HCT116 (cell line): ENCODE results near the gene LUC7L.

Experiments used
- CBX3 ChIP-seq: IDR thresholded peaks from 2 replicates; pipeline ENCODE4 v1.6.1; 2012; ENCODE audit warnings: low read depth
- CTCF ChIP-seq, 3 experiments: fragments of 200-600 bp in 1 of 3; sonication (generic) in 1 of 3; IDR thresholded peaks in 2 of 3; conservative IDR thresholded peaks in 1 of 3; 2 replicates each; pipeline ENCODE4 v1.5.1; 2012 to 2017; ENCODE audit warnings: low read depth in 2 of 3, low read length in 2 of 3, antibody characterized with exemption in 1 of 3, borderline replicate concordance in 1 of 3, control low read depth in 1 of 3, mild to moderate bottlenecking in 1 of 3, mixed read lengths in 1 of 3, mixed run types in 1 of 3, moderate library complexity in 1 of 3; ENCODE audit not compliant: insufficient read depth in 1 of 3
- EZH2phosphoT487 ChIP-seq: fragments of 200-600 bp; IDR thresholded peaks from 2 replicates; pipeline ENCODE4 v1.6.1; 2018; ENCODE audit warnings: antibody characterized with exemption, borderline replicate concordance
- POLR2AphosphoS5 ChIP-seq: IDR thresholded peaks from 2 replicates; pipeline ENCODE4 v1.6.1; 2011; ENCODE audit warnings: mild to moderate bottlenecking, low read depth, low read length, moderate library complexity
- SRF ChIP-seq: IDR thresholded peaks from 2 replicates; pipeline ENCODE4 v1.6.1; 2012; ENCODE audit warnings: low read depth
- TF ChIP-seq, protein P1 (sequence below): IDR thresholded peaks from 2 replicates; pipeline ENCODE4 v1.6.1; 2012

GRCh38 chr16:240559-240958, 11.3 kb upstream of the LUC7L start:
- TF ChIP-seq CTCF (IDR thresholded peaks at IDR 0.05 in 2 of 3, conservative IDR thresholded peaks at IDR 0.05 in 1 of 3; ENCODE audit: borderline replicate concordance in 1 of 3, insufficient read depth in 1 of 3, low read depth in 2 of 3, low read length in 2 of 3): no peak
- TF ChIP-seq POLR2AphosphoS5: no peak
- TF ChIP-seq, protein P1, sequence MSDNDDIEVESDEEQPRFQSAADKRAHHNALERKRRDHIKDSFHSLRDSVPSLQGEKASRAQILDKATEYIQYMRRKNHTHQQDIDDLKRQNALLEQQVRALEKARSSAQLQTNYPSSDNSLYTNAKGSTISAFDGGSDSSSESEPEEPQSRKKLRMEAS: no peak
- TF ChIP-seq CBX3: no peak
- no peak for TF ChIP-seq EZH2phosphoT487
- no peak for TF ChIP-seq SRF
